ENCODE measurements around the gene NR2F2.

NR2F2 gene

GRCh38 chr15:96340598-96341512 lies 10.4 kb downstream of the NR2F2 start:
- Mint-ChIP-seq H3K4me3 (no peak overlapping the region), H3K36me3 (ENCODE audit: low read depth) (peaks cover 2% of the 10 kb centered on the region), H3K27me3 (peaks cover 90% of the 10 kb centered on the region), H3K27ac (no peak overlapping the region), H3K4me1 (peaks cover 9% of the 10 kb centered on the region), H3K9me3 (peaks cover 8% of the 10 kb centered on the region)
- ATAC-seq = no peak
- DNase-seq = no peak

GRCh38 chr15:96341513-96342405 lies 11.3 kb downstream of the NR2F2 start:
- Mint-ChIP-seq H3K4me3 (no peak overlapping the region), H3K27ac (no peak overlapping the region), H3K27me3 (peaks cover 90% of the 10 kb centered on the region), H3K36me3 (ENCODE audit: low read depth) (peaks cover 2% of the 10 kb centered on the region), H3K4me1 (peaks cover 9% of the 10 kb centered on the region), H3K9me3 (peaks cover 8% of the 10 kb centered on the region)
- no peak for DNase-seq
- no peak for ATAC-seq

- Mint-ChIP-seq H3K4me1 (peaks cover 9% of the 10 kb centered on the region), H3K9me3 (peaks cover 8% of the 10 kb centered on the region), H3K27ac (no peak overlapping the region), H3K4me3 (no peak overlapping the region), H3K36me3 (ENCODE audit: low read depth) (peaks cover 2% of the 10 kb centered on the region), H3K27me3 (peaks cover 89% of the 10 kb centered on the region)
- no peak for ATAC-seq
- no peak for DNase-seq
Measured at GRCh38 chr15:96342406-96343112, 12.1 kb downstream of the NR2F2 start.

GRCh38 chr15:96343113-96344059 lies 12.9 kb downstream of the NR2F2 start:
- DNase-seq = no peak
- H3K27me3 Mint-ChIP-seq = peaks cover 91% of the 10 kb centered on the region

GRCh38 chr15:96344060-96344705 lies 13.7 kb downstream of the NR2F2 start:
- Mint-ChIP-seq H3K9me3 (peaks cover 8% of the 10 kb centered on the region), H3K36me3 (ENCODE audit: low read depth) (peaks cover 2% of the 10 kb centered on the region), H3K27ac (no peak overlapping the region), H3K27me3 (peaks cover 95% of the 10 kb centered on the region), H3K4me3 (no peak overlapping the region), H3K4me1 (peaks cover 9% of the 10 kb centered on the region)
- DNase-seq (no peak), ATAC-seq (no peak)

More at GRCh38 chr15:96343113-96344059, 12.9 kb downstream of the NR2F2 start:
- Mint-ChIP-seq H3K4me1 (peaks cover 9% of the 10 kb centered on the region), H3K36me3 (ENCODE audit: low read depth) (peaks cover 2% of the 10 kb centered on the region), H3K27ac (no peak overlapping the region), H3K9me3 (peaks cover 8% of the 10 kb centered on the region), H3K4me3 (no peak overlapping the region)
- no peak for ATAC-seq

- H3K4me1 Mint-ChIP-seq = peaks cover 9% of the 10 kb centered on the region
- no peak overlapping the region for H3K27ac Mint-ChIP-seq
- H3K36me3 Mint-ChIP-seq (ENCODE audit: low read depth) = peaks cover 2% of the 10 kb centered on the region
- peaks cover 95% of the 10 kb centered on the region for H3K27me3 Mint-ChIP-seq
- DNase-seq (no peak), ATAC-seq (no peak)
- no peak overlapping the region for H3K4me3 Mint-ChIP-seq
- peaks cover 6% of the 10 kb centered on the region for H3K9me3 Mint-ChIP-seq
Measured at GRCh38 chr15:96344706-96345559, 14.4 kb downstream of the NR2F2 start.

GRCh38 chr15:96345560-96346399 lies 15.3 kb downstream of the NR2F2 start:
- peaks cover 2% of the 10 kb centered on the region for H3K36me3 Mint-ChIP-seq (ENCODE audit: low read depth)
- peaks cover 5% of the 10 kb centered on the region for H3K4me1 Mint-ChIP-seq
- no peak overlapping the region for H3K4me3 Mint-ChIP-seq
- no peak overlapping the region for H3K27ac Mint-ChIP-seq
- H3K9me3 Mint-ChIP-seq = no peaks in the 10 kb centered on the region
- H3K27me3 Mint-ChIP-seq = peaks cover 95% of the 10 kb centered on the region
- ATAC-seq (no peak), DNase-seq (no peak)

- no peak for ATAC-seq
- H3K27ac Mint-ChIP-seq = no peak overlapping the region
- peaks cover under 1% of the 10 kb centered on the region for H3K4me1 Mint-ChIP-seq
- H3K4me3 Mint-ChIP-seq = no peak overlapping the region
- DNase-seq = no peak
- H3K9me3 Mint-ChIP-seq = no peaks in the 10 kb centered on the region
- H3K36me3 Mint-ChIP-seq (ENCODE audit: low read depth) = peaks cover 2% of the 10 kb centered on the region
- peaks cover 97% of the 10 kb centered on the region for H3K27me3 Mint-ChIP-seq
Measured at GRCh38 chr15:96346409-96346970, 16.0 kb downstream of the NR2F2 start.

- Mint-ChIP-seq H3K4me3 (no peak overlapping the region), H3K27ac (no peak overlapping the region), H3K36me3 (ENCODE audit: low read depth) (no peaks in the 10 kb centered on the region), H3K9me3 (no peaks in the 10 kb centered on the region), H3K27me3 (peaks cover 95% of the 10 kb centered on the region), H3K4me1 (no peaks in the 10 kb centered on the region)
- ATAC-seq (no peak), DNase-seq (no peak)
Measured at GRCh38 chr15:96347181-96348111, 16.9 kb downstream of the NR2F2 start.

- H3K4me1 Mint-ChIP-seq = no peaks in the 10 kb centered on the region
- H3K9me3 Mint-ChIP-seq = no peaks in the 10 kb centered on the region
- ATAC-seq (no peak), DNase-seq (no peak)
- peaks cover 95% of the 10 kb centered on the region for H3K27me3 Mint-ChIP-seq
- no peak overlapping the region for H3K27ac Mint-ChIP-seq
- H3K36me3 Mint-ChIP-seq (ENCODE audit: low read depth) = no peaks in the 10 kb centered on the region
- H3K4me3 Mint-ChIP-seq = no peak overlapping the region
Measured at GRCh38 chr15:96348112-96349027, 17.9 kb downstream of the NR2F2 start.

Data from activated naive CD8-positive, alpha-beta T cell treated with anti-CD3 and anti-CD28 coated beads, Interleukin-2, amount 50 U/mL, for 24 hours (primary cell).